HepG2 (cell line): ENCODE measurements around the gene CKS2. TPM values are rescaled to one million over a fixed set of nuclear protein-coding genes. Genes with fewer than 3 reads are reported as not detected.

Experiments used
- ATAC-seq: fragments of 200-7000 bp; cut with Tn5 transposase; 3 replicates; pipeline ENCODE4 v1.9.1; 2020; ENCODE audit warnings: mild to moderate bottlenecking, moderate library complexity
- BruUV-seq: library from RNA; stranded (reverse); fragments of 400-500 nt; replicated peaks from 2 replicates; lab custom pipeline; 2021; lab: Mats Ljungman, UMichigan
- CTCF ChIA-PET: fragments of 300-600 bp; formaldehyde crosslinking; extraction: SDS; loops from one replicate; lab custom pipeline; 2021; ENCODE audit warnings: low total read pairs, inconsistent platforms, low intra/inter-chr PET ratio; lab: Yijun Ruan, JAX
- POLR2A ChIA-PET: fragments of 350-600 bp; sonication (Branson Sonifier 250); formaldehyde crosslinking; loops from one replicate; lab custom pipeline; 2020; ENCODE audit warnings: antibody characterized with exemption, inconsistent platforms; lab: Yijun Ruan, JAX
- DNase-seq: peaks from one replicate; pipeline ENCODE4 v3.0.0-alpha.2; 2015; ENCODE audit warnings: low spot score
- FAIRE-seq: peaks from 3 replicates; lab custom pipeline; 2011; peaks lifted over from hg19 to GRCh38; lab: Jason Lieb, UNC
- H2AFZ ChIP-seq: one replicate; pipeline ENCODE4 v1.6.1; 2011; ENCODE audit warnings: low read length, inconsistent platforms
- H3K27ac ChIP-seq: fragments of 300-600 bp; 3 replicates; pipeline ENCODE4 v1.8.0; 2011; ENCODE audit warnings: mixed run types, mild to moderate bottlenecking, mixed read lengths, low read length, inconsistent platforms; ENCODE audit not compliant: insufficient read depth; ENCODE audit errors: extremely low read length
- H3K27me3 ChIP-seq, 2 experiments: fragments of 200-600 bp in 1 of 2; 2 replicates in 1 of 2; 3 replicates in 1 of 2; pipeline versions ENCODE4 v1.6.0 to v1.8.0; 2011; ENCODE audit warnings: low read length in 2 of 2, mild to moderate bottlenecking in 2 of 2, moderate library complexity in 2 of 2, inconsistent platforms in 1 of 2; ENCODE audit not compliant: insufficient read depth in 2 of 2, control insufficient read depth in 1 of 2
- H3K36me3 ChIP-seq, 2 experiments: fragments of 200-600 bp in 1 of 2; replicated peaks in 1 of 2; 2 replicates in 1 of 2; 3 replicates in 1 of 2; pipeline versions ENCODE4 v1.5.1 to v1.8.0; 2011; ENCODE audit warnings: low read length in 2 of 2, inconsistent platforms in 1 of 2; ENCODE audit not compliant: insufficient read depth in 2 of 2, control insufficient read depth in 1 of 2
- H3K4me1 ChIP-seq: 2 replicates; pipeline ENCODE4 v1.5.1; 2012; ENCODE audit warnings: low read length, inconsistent platforms; ENCODE audit not compliant: insufficient read depth
- H3K4me2 ChIP-seq: 2 replicates; pipeline ENCODE4 v1.6.0; 2011; ENCODE audit warnings: low read depth, low read length, inconsistent platforms
- H3K4me3 ChIP-seq, 3 experiments: fragments of 200-600 bp in 1 of 3; sonication (generic), shearing (Covaris generic) in 1 of 3; replicated peaks in 1 of 3; 2 replicates each; pipeline ENCODE4 v1.5.1; 2011 to 2016; ENCODE audit warnings: low read length in 3 of 3, inconsistent platforms in 2 of 3, low read depth in 2 of 3, mild to moderate bottlenecking in 2 of 3, control low read depth in 1 of 3, mixed read lengths in 1 of 3; ENCODE audit not compliant: insufficient read depth in 1 of 3
- H3K79me2 ChIP-seq: one replicate; pipeline ENCODE4 v1.6.1; 2011; ENCODE audit warnings: low read length, inconsistent platforms; ENCODE audit not compliant: insufficient read depth
- H3K9ac ChIP-seq: 2 replicates; pipeline ENCODE4 v1.6.0; 2011; ENCODE audit warnings: mild to moderate bottlenecking, low read depth, low read length, inconsistent platforms; ENCODE audit not compliant: insufficient read depth
- H3K9me3 ChIP-seq: 2 replicates; pipeline ENCODE4 v1.5.1; 2012; ENCODE audit warnings: mild to moderate bottlenecking, low read length
- H4K20me1 ChIP-seq: 2 replicates; pipeline ENCODE4 v1.6.0; 2011; ENCODE audit warnings: inconsistent platforms, mild to moderate bottlenecking, low read length, moderate library complexity; ENCODE audit not compliant: insufficient read depth
- ATF3 ChIP-seq: sonication (generic); formaldehyde crosslinking; IDR thresholded peaks from 2 replicates; pipeline ENCODE4 v1.4.0; 2020; ENCODE audit warnings: missing genetic modification reagents
- FOXC1 ChIP-seq: sonication (generic); formaldehyde crosslinking; IDR thresholded peaks from 2 replicates; pipeline ENCODE4 v1.8.0; 2022; ENCODE audit warnings: mild to moderate bottlenecking, missing genetic modification reagents, borderline replicate concordance
- IKZF1 ChIP-seq: fragments of 450-650 bp; IDR thresholded peaks from 2 replicates; pipeline ENCODE4 v1.7.1; 2016
- JDP2 ChIP-seq: sonication (generic); formaldehyde crosslinking; IDR thresholded peaks from 2 replicates; pipeline ENCODE4 v1.8.1; 2022; ENCODE audit warnings: missing genetic modification reagents, borderline replicate concordance
- NFYC ChIP-seq: IDR thresholded peaks from 2 replicates; pipeline ENCODE4 v1.6.1; 2016; ENCODE audit warnings: missing genetic modification reagents, missing compliant biosample characterization
- RELA ChIP-seq: sonication (generic); formaldehyde crosslinking; IDR thresholded peaks from 2 replicates; pipeline ENCODE4 v1.4.0; 2020; ENCODE audit warnings: missing genetic modification reagents
- SAP130 ChIP-seq: IDR thresholded peaks from 2 replicates; pipeline ENCODE4 v1.6.1; 2016; ENCODE audit warnings: low read depth
- TFDP1 ChIP-seq: IDR thresholded peaks from 2 replicates; pipeline ENCODE4 v1.6.1; 2016; ENCODE audit warnings: missing compliant biosample characterization, missing genetic modification reagents, borderline replicate concordance
- ZNF121 ChIP-seq: sonication (generic); formaldehyde crosslinking; IDR thresholded peaks from 2 replicates; pipeline ENCODE4 v1.5.0; 2020; ENCODE audit warnings: mild to moderate bottlenecking, missing genetic modification reagents
- ZNF124 ChIP-seq: sonication (generic); formaldehyde crosslinking; IDR thresholded peaks from 2 replicates; pipeline ENCODE4 v1.4.0; 2020; ENCODE audit warnings: missing genetic modification reagents
- ZNF891 ChIP-seq: sonication (generic); formaldehyde crosslinking; IDR thresholded peaks from 2 replicates; pipeline ENCODE4 v1.5.0; 2020; ENCODE audit warnings: mild to moderate bottlenecking, missing genetic modification reagents
- WGBS: methylation state at CpG from one replicate; pipeline ENCODE4 v1.1.6; 2017; ENCODE audit warnings: low lambda C conversion rate; 5-methylcytosine and 5-hydroxymethylcytosine counted together
- in situ Hi-C: cut with HindIII; loops from 2 replicates; pipeline ENCODE4 v1.10.0; 2017; ENCODE audit warnings: low pct_unique_long_range_greater_than_20kb; ENCODE audit not compliant: extremely low pct_ligation_motif_present
- intact Hi-C: fragments of 100-400 bp; cut with micrococcal nuclease; formaldehyde crosslinking; loops from one replicate; pipeline ENCODE4 v1.10.0; 2022; ENCODE audit not compliant: unreplicated experiment
- polyA plus RNA-seq, 8 experiments: library from polyadenylated mRNA; depleted of rRNA in 3 of 8; stranded (reverse) in 7 of 8; unstranded in 1 of 8; fragments of >200 nt; fragmentation: Illumina TruSeq in 4 of 8; extraction: Trizol in 4 of 8; gene quantifications; 2 replicates each; pipeline versions ENCODE4 v1.2.1 to v1.2.3, GENCODE V29; 2011 to 2016; ENCODE audit warnings: low read depth in 4 of 8, missing spikeins in 1 of 8, mixed read lengths in 1 of 8; ENCODE audit not compliant: insufficient read depth in 1 of 8
- total RNA-seq, 5 experiments: library from RNA; depleted of rRNA; stranded (reverse); fragments of >200 nt; fragmentation: Illumina TruSeq; extraction: Trizol; gene quantifications; 2 replicates each; pipeline ENCODE4 v1.2.3, GENCODE V29; 2016; ENCODE audit warnings: low read depth in 1 of 5
- TF ChIP-seq, protein P1 (sequence below): sonication (generic); formaldehyde crosslinking; IDR thresholded peaks from 2 replicates; pipeline ENCODE4 v1.5.1; 2020; ENCODE audit warnings: mild to moderate bottlenecking, missing genetic modification reagents, borderline replicate concordance
- TF ChIP-seq, protein P2 (sequence below): sonication (generic); formaldehyde crosslinking; IDR thresholded peaks from 2 replicates; pipeline ENCODE4 v1.8.0; 2022; ENCODE audit warnings: missing genetic modification reagents, mild to moderate bottlenecking, moderate library complexity, borderline replicate concordance
- TF ChIP-seq, protein P3 (sequence below): sonication (generic); formaldehyde crosslinking; conservative IDR thresholded peaks from 2 replicates; pipeline ENCODE4 v1.4.0; 2020; ENCODE audit warnings: missing genetic modification reagents

CKS2 gene
- total and polyA plus RNA-seq, 2 of the 13 experiments (the other 11 are each of a cell fraction or from before 2014, with no cell fraction given) = 251 to 317 TPM

DNA sequence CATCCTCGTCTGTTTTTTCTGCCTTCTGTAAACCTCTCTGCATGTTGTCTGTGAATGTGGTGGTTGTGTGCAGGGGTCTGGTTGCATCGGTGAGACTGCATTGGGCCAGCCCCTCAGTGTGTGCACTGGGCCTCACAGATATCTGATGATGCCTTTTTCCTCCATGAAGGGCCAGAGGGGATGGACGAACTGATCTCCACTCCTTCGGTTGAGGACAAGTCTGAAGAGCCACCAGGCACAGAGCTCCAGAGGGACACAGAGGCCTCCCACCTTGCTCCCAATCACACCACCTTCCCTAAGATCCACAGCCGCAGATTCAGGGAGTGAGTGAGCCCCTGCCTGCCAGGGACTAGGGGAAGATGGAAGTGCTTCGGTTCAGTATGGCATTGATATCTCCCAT lies 38.6 kb downstream of the CKS2 start:
- 93% methylated on average over 6 of the region's 6 CpGs for WGBS

More for the DNA sequence above, 38.6 kb downstream of the CKS2 start:
- Histone ChIP-seq H3K9me3 (no peaks in the 10 kb centered on the region), H4K20me1 (no peaks in the 10 kb centered on the region), H3K4me1 (peaks cover 45% of the 10 kb centered on the region), H3K4me2 (no peak overlapping the region), H3K36me3 (peaks cover 22 to 63% of the 10 kb centered on the region in 2 experiments), H3K27me3 (no peaks in the 10 kb centered on the region), H3K4me3 (no peak overlapping the region), H3K79me2 (no peaks in the 10 kb centered on the region), H3K27ac (no peak overlapping the region), H2AFZ (no peak overlapping the region), H3K9ac (no peak overlapping the region)
- BruUV-seq = no TSS peak
- TF ChIP-seq SAP130 (CRISPR knock-in tag) (no peak), JDP2 (no peak), ATF3 (no peak), RELA (CRISPR knock-in tag) (no peak), NFYC (CRISPR knock-in tag) (no peak), TFDP1 (CRISPR knock-in tag) (no peak), ZNF121 (no peak), ZNF891 (CRISPR knock-in tag) (no peak), ZNF124 (CRISPR knock-in tag) (no peak), FOXC1 (no peak), IKZF1 (no peak)
- TF ChIP-seq, protein P1, sequence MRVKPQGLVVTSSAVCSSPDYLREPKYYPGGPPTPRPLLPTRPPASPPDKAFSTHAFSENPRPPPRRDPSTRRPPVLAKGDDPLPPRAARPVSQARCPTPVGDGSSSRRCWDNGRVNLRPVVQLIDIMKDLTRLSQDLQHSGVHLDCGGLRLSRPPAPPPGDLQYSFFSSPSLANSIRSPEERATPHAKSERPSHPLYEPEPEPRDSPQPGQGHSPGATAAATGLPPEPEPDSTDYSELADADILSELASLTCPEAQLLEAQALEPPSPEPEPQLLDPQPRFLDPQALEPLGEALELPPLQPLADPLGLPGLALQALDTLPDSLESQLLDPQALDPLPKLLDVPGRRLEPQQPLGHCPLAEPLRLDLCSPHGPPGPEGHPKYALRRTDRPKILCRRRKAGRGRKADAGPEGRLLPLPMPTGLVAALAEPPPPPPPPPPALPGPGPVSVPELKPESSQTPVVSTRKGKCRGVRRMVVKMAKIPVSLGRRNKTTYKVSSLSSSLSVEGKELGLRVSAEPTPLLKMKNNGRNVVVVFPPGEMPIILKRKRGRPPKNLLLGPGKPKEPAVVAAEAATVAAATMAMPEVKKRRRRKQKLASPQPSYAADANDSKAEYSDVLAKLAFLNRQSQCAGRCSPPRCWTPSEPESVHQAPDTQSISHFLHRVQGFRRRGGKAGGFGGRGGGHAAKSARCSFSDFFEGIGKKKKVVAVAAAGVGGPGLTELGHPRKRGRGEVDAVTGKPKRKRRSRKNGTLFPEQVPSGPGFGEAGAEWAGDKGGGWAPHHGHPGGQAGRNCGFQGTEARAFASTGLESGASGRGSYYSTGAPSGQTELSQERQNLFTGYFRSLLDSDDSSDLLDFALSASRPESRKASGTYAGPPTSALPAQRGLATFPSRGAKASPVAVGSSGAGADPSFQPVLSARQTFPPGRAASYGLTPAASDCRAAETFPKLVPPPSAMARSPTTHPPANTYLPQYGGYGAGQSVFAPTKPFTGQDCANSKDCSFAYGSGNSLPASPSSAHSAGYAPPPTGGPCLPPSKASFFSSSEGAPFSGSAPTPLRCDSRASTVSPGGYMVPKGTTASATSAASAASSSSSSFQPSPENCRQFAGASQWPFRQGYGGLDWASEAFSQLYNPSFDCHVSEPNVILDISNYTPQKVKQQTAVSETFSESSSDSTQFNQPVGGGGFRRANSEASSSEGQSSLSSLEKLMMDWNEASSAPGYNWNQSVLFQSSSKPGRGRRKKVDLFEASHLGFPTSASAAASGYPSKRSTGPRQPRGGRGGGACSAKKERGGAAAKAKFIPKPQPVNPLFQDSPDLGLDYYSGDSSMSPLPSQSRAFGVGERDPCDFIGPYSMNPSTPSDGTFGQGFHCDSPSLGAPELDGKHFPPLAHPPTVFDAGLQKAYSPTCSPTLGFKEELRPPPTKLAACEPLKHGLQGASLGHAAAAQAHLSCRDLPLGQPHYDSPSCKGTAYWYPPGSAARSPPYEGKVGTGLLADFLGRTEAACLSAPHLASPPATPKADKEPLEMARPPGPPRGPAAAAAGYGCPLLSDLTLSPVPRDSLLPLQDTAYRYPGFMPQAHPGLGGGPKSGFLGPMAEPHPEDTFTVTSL (CRISPR knock-in tag) = no peak
- TF ChIP-seq, protein P2, sequence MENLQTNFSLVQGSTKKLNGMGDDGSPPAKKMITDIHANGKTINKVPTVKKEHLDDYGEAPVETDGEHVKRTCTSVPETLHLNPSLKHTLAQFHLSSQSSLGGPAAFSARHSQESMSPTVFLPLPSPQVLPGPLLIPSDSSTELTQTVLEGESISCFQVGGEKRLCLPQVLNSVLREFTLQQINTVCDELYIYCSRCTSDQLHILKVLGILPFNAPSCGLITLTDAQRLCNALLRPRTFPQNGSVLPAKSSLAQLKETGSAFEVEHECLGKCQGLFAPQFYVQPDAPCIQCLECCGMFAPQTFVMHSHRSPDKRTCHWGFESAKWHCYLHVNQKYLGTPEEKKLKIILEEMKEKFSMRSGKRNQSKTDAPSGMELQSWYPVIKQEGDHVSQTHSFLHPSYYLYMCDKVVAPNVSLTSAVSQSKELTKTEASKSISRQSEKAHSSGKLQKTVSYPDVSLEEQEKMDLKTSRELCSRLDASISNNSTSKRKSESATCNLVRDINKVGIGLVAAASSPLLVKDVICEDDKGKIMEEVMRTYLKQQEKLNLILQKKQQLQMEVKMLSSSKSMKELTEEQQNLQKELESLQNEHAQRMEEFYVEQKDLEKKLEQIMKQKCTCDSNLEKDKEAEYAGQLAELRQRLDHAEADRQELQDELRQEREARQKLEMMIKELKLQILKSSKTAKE = no peak
- TF ChIP-seq, protein P3, sequence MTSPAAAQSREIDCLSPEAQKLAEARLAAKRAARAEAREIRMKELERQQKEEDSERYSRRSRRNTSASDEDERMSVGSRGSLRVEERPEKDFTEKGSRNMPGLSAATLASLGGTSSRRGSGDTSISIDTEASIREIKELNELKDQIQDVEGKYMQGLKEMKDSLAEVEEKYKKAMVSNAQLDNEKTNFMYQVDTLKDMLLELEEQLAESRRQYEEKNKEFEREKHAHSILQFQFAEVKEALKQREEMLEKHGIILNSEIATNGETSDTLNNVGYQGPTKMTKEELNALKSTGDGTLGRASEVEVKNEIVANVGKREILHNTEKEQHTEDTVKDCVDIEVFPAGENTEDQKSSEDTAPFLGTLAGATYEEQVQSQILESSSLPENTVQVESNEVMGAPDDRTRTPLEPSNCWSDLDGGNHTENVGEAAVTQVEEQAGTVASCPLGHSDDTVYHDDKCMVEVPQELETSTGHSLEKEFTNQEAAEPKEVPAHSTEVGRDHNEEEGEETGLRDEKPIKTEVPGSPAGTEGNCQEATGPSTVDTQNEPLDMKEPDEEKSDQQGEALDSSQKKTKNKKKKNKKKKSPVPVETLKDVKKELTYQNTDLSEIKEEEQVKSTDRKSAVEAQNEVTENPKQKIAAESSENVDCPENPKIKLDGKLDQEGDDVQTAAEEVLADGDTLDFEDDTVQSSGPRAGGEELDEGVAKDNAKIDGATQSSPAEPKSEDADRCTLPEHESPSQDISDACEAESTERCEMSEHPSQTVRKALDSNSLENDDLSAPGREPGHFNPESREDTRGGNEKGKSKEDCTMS (CRISPR knock-in tag) = no peak
- FAIRE-seq (no peak), DNase-seq (no peak), ATAC-seq (no peak)
- intact Hi-C loops (no loop called here), in situ Hi-C loops (no loop called here)
- ChIA-PET CTCF (no interaction called here), POLR2A (no interaction called here)
